HUES6 (cell line): ENCODE measurements around the gene ADGRL3.

ENCODE experiments used
- H3K27ac ChIP-seq: 2 replicates; pipeline ENCODE4 v1.7.0; 2013; ENCODE audit warnings: low read depth, mild to moderate bottlenecking, low read length, inconsistent platforms
- H3K27me3 ChIP-seq: 2 replicates; pipeline ENCODE4 v1.6.1; 2013; ENCODE audit warnings: low read length; ENCODE audit not compliant: control insufficient read depth, insufficient read depth
- H3K36me3 ChIP-seq: 2 replicates; pipeline ENCODE4 v1.6.1; 2013; ENCODE audit warnings: low read length; ENCODE audit not compliant: control insufficient read depth, insufficient read depth
- H3K4me1 ChIP-seq: 2 replicates; pipeline ENCODE4 v1.6.1; 2013; ENCODE audit warnings: low read length; ENCODE audit not compliant: control insufficient read depth, insufficient read depth
- H3K4me3 ChIP-seq: 2 replicates; pipeline ENCODE4 v1.5.1; 2013; ENCODE audit warnings: low read depth, low read length
- H3K9ac ChIP-seq: one replicate; pipeline ENCODE4 v1.6.1; 2013; ENCODE audit warnings: mild to moderate bottlenecking, low read length
- H3K9me3 ChIP-seq: 2 replicates; pipeline ENCODE4 v1.6.1; 2013; ENCODE audit warnings: low read depth, low read length; ENCODE audit not compliant: control insufficient read depth, insufficient read depth

Gene ADGRL3

GRCh38 chr4:62117886-62118285 is 917.8 kb downstream of the ADGRL3 start:
- Histone ChIP-seq H3K4me3 (no peak overlapping the region), H3K9me3 (no peaks in the 10 kb centered on the region), H3K4me1 (no peaks in the 10 kb centered on the region), H3K27ac (no peak overlapping the region), H3K36me3 (no peaks in the 10 kb centered on the region), H3K9ac (no peak overlapping the region), H3K27me3 (no peaks in the 10 kb centered on the region)

GRCh38 chr4:62118558-62118957 is 918.4 kb downstream of the ADGRL3 start:
- H3K36me3 ChIP-seq: no peaks in the 10 kb centered on the region
- H3K9me3 ChIP-seq: no peaks in the 10 kb centered on the region
- H3K9ac ChIP-seq: no peak overlapping the region
- H3K4me1 ChIP-seq: no peaks in the 10 kb centered on the region
- H3K4me3 ChIP-seq: no peak overlapping the region
- no peaks in the 10 kb centered on the region for H3K27me3 ChIP-seq
- no peak overlapping the region for H3K27ac ChIP-seq

GRCh38 chr4:62119195-62119594 is 919.1 kb downstream of the ADGRL3 start:
- Histone ChIP-seq H3K36me3 (no peaks in the 10 kb centered on the region), H3K27ac (no peak overlapping the region), H3K4me3 (no peak overlapping the region), H3K4me1 (no peaks in the 10 kb centered on the region), H3K9me3 (no peaks in the 10 kb centered on the region), H3K27me3 (no peaks in the 10 kb centered on the region), H3K9ac (no peak overlapping the region)

- H3K27me3 ChIP-seq: no peaks in the 10 kb centered on the region
- H3K4me1 ChIP-seq: no peaks in the 10 kb centered on the region
Measured at GRCh38 chr4:62126064-62126732, 926.1 kb downstream of the ADGRL3 start.

More at GRCh38 chr4:62126064-62126732, 926.1 kb downstream of the ADGRL3 start:
- H3K36me3 ChIP-seq: no peaks in the 10 kb centered on the region
- H3K4me3 ChIP-seq: no peak overlapping the region
- no peaks in the 10 kb centered on the region for H3K9me3 ChIP-seq
- H3K27ac ChIP-seq: no peak overlapping the region
- H3K9ac ChIP-seq: no peak overlapping the region
